PC-9 (cell line): ENCODE data around the gene ZNF3. TPM values are rescaled to one million over a fixed set of nuclear protein-coding genes. Genes with fewer than 3 reads are reported as not detected.

ENCODE experiments used
- BruUV-seq: library from RNA; stranded (reverse); fragments of 400-500 nt; replicated peaks from 2 replicates; lab custom pipeline; 2021; lab: Mats Ljungman, UMichigan
- CTCF ChIA-PET: fragments of 300-600 bp; sonication (Branson Sonifier 250); formaldehyde crosslinking; loops from one replicate; lab custom pipeline; 2022; ENCODE audit warnings: antibody characterized with exemption; lab: Charles Lee
- POLR2A ChIA-PET: fragments of 300-600 bp; sonication (Branson Sonifier 250); formaldehyde crosslinking; loops from one replicate; lab custom pipeline; 2022; ENCODE audit warnings: antibody characterized with exemption; ENCODE audit not compliant: unreplicated experiment; lab: Charles Lee
- DNase-seq, 2 experiments: peaks; one replicate each; pipeline versions ENCODE4 v3.0.0 to v3.0.0-alpha.2; 2015 to 2022; ENCODE audit warnings: mixed read lengths in 1 of 2
- H2AFZ ChIP-seq: fragments of 200-600 bp; sonication (generic); 2 replicates; pipeline ENCODE4 v1.8.1; 2017; ENCODE audit warnings: antibody characterized with exemption
- H3F3A ChIP-seq: fragments of 200-600 bp; sonication (generic); 2 replicates; pipeline ENCODE4 v1.8.1; 2017; ENCODE audit warnings: antibody characterized with exemption, mild to moderate bottlenecking, low read depth; ENCODE audit not compliant: insufficient read depth
- H3K27ac ChIP-seq: fragments of 200-600 bp; sonication (generic); 2 replicates; pipeline ENCODE4 v1.6.1; 2016; ENCODE audit warnings: mixed run types
- H3K27me3 ChIP-seq: fragments of 200-600 bp; sonication (generic); 2 replicates; pipeline ENCODE4 v1.6.1; 2016; ENCODE audit warnings: low read depth, mixed run types; ENCODE audit not compliant: insufficient read depth
- H3K36me3 ChIP-seq: fragments of 200-600 bp; sonication (generic); 2 replicates; pipeline ENCODE4 v1.6.1; 2016; ENCODE audit warnings: low read depth, mixed run types
- H3K4me1 ChIP-seq: fragments of 200-600 bp; sonication (generic); replicated peaks from 2 replicates; pipeline ENCODE4 v1.6.1; 2016; ENCODE audit warnings: mixed run types; ENCODE audit not compliant: insufficient read depth
- H3K4me2 ChIP-seq: fragments of 200-600 bp; sonication (generic); 2 replicates; pipeline ENCODE4 v1.6.1; 2017; ENCODE audit warnings: mixed run types
- H3K4me3 ChIP-seq: fragments of 200-600 bp; sonication (generic); 2 replicates; pipeline ENCODE4 v1.6.1; 2016; ENCODE audit warnings: mixed run types
- H3K79me2 ChIP-seq: fragments of 200-600 bp; sonication (generic); 2 replicates; pipeline ENCODE4 v1.6.1; 2017; ENCODE audit warnings: low read depth, mixed run types
- H3K9me2 ChIP-seq: fragments of 200-600 bp; sonication (generic); 2 replicates; pipeline ENCODE4 v1.8.1; 2017; ENCODE audit warnings: mild to moderate bottlenecking; ENCODE audit not compliant: insufficient read depth
- H3K9me3 ChIP-seq: fragments of 200-600 bp; sonication (generic); 2 replicates; pipeline ENCODE4 v1.8.1; 2016; ENCODE audit warnings: low read depth; ENCODE audit not compliant: insufficient read depth
- H4K20me1 ChIP-seq: fragments of 200-600 bp; sonication (generic); 2 replicates; pipeline ENCODE4 v1.8.1; 2017; ENCODE audit not compliant: insufficient read depth
- CTCF ChIP-seq: fragments of 200-600 bp; sonication (generic); conservative IDR thresholded peaks from 2 replicates; pipeline ENCODE4 v1.6.1; 2017; ENCODE audit warnings: mixed run types, antibody characterized with exemption, mild to moderate bottlenecking, moderate library complexity
- EZH2 ChIP-seq: fragments of 200-600 bp; sonication (generic); IDR thresholded peaks from 2 replicates; pipeline ENCODE4 v1.8.0; 2017; ENCODE audit warnings: antibody characterized with exemption, low read depth
- intact Hi-C: fragments of 100-400 bp; cut with micrococcal nuclease; formaldehyde crosslinking; loops from one replicate; pipeline ENCODE4 v1.10.0; 2022; ENCODE audit not compliant: unreplicated experiment
- total RNA-seq: library from RNA; stranded (reverse); gene quantifications from 2 replicates; pipeline ENCODE4 v1.2.3, GENCODE V29; 2021

Gene ZNF3
- total RNA-seq, 1 experiment from 2014 or later, result 39.0 TPM

GRCh38 chr7:100126239-100126930 lies 44.9 kb upstream of the ZNF3 start:
- Histone ChIP-seq H3K4me1 (peaks cover 19% of the 10 kb centered on the region; the same call in 1 of the 2 replicates), H3K36me3 (no peaks in the 10 kb centered on the region), H3F3A (peaks cover 42% of the 10 kb centered on the region), H3K9me3 (no peaks in the 10 kb centered on the region), H3K27me3 (no peaks in the 10 kb centered on the region), H3K4me3 (peak overlapping the region; percentile 75), H3K9me2 (no peaks in the 10 kb centered on the region), H2AFZ (peak overlapping the region; percentile 92), H3K27ac (peak overlapping the region; percentile 82), H4K20me1 (no peaks in the 10 kb centered on the region), H3K79me2 (peaks cover 8% of the 10 kb centered on the region; the same call in 1 of the 2 replicates), H3K4me2 (peak overlapping the region; percentile 80)
- BruUV-seq, result TSS peak; percentile 66
- CTCF ChIA-PET, result interaction anchor here (0.6 to 0.7 kb wide), 3 partner anchors 390 to 675 kb away, joined by 4 to 13 read pairs (median 5); no protein-coding TSS in a partner anchor
- POLR2A ChIA-PET, result interaction anchor here (0.6 to 0.9 kb wide), 2 partner anchors 31 kb away, joined by 3 to 4 read pairs; no protein-coding TSS in a partner anchor
- DNase-seq, result no peak
- TF ChIP-seq CTCF (no peak), EZH2 (no peak)
- intact Hi-C loops, result loop anchor here (2.0 kb wide), 1 partner anchor 26 kb away; the partner anchor contains the start of genes AP4M1 and MCM7

GRCh38 chr7:100124301-100125230 lies 43.0 kb upstream of the ZNF3 start:
- POLR2A ChIA-PET, result interaction anchor here (0.5 kb wide), 1 partner anchor 28 kb away, joined by 7 read pairs; no protein-coding TSS in a partner anchor
- no peaks in the 10 kb centered on the region for H3K9me3 ChIP-seq
- DNase-seq, result no peak
- no peak overlapping the region for H3K27ac ChIP-seq
- H3K4me3 ChIP-seq, result no peak overlapping the region
- no peaks in the 10 kb centered on the region for H3K27me3 ChIP-seq
- peaks cover 29% of the 10 kb centered on the region for H3F3A ChIP-seq
- H4K20me1 ChIP-seq, result no peaks in the 10 kb centered on the region
- TF ChIP-seq CTCF (no peak), EZH2 (no peak)
- peaks cover 8% of the 10 kb centered on the region; the same call in 1 of the 2 replicates for H3K79me2 ChIP-seq
- H3K4me2 ChIP-seq, result 0 out of 2 replicates have a peak overlapping the region, but pooled peaks have one; percentile 80
- H2AFZ ChIP-seq, result no peak overlapping the region
- H3K9me2 ChIP-seq, result no peaks in the 10 kb centered on the region
- H3K36me3 ChIP-seq, result no peaks in the 10 kb centered on the region
- intact Hi-C loops, result no loop called here
- no TSS peak for BruUV-seq
- peaks cover 18% of the 10 kb centered on the region; the same call in 1 of the 2 replicates for H3K4me1 ChIP-seq
- CTCF ChIA-PET, result interaction anchor here (0.6 to 0.7 kb wide), 5 partner anchors 42 to 1050 kb away, joined by 3 to 5 read pairs (median 4); no protein-coding TSS in a partner anchor

GRCh38 chr7:100122568-100122967 lies 41.0 kb upstream of the ZNF3 start:
- Histone ChIP-seq H3K4me1 (peaks cover 13% of the 10 kb centered on the region; the same call in 1 of the 2 replicates), H3K27me3 (no peaks in the 10 kb centered on the region), H3K36me3 (no peaks in the 10 kb centered on the region), H3K4me2 (no peak overlapping the region), H3F3A (peaks cover 16% of the 10 kb centered on the region; the same call in 1 of the 2 replicates), H2AFZ (no peak overlapping the region), H3K27ac (no peak overlapping the region), H3K9me3 (no peaks in the 10 kb centered on the region), H3K4me3 (no peak overlapping the region), H3K79me2 (peaks cover 8% of the 10 kb centered on the region; the same call in 1 of the 2 replicates), H4K20me1 (no peaks in the 10 kb centered on the region), H3K9me2 (no peaks in the 10 kb centered on the region)
- BruUV-seq, result no TSS peak
- TF ChIP-seq EZH2 (no peak), CTCF (no peak)
- no peak for DNase-seq
- ChIA-PET POLR2A (no interaction called here), CTCF (interaction anchor here (0.6 kb wide), 1 partner anchor 690 kb away, joined by 9 read pairs; no protein-coding TSS in a partner anchor)
- intact Hi-C loops, result no loop called here
